ENCODE data around the gene ZFP69.

GRCh38 chr1:40535732-40536131, 58.6 kb downstream of the ZFP69 start:
- TF ChIP-seq CTCF (conservative IDR thresholded peaks at IDR 0.05) (no peak), ZFX (IDR thresholded peaks at IDR 0.05) (no peak)

Data from C4-2B (cell line).